Measurements from ENCODE around the gene PDP2.

The PDP2 gene

DNA sequence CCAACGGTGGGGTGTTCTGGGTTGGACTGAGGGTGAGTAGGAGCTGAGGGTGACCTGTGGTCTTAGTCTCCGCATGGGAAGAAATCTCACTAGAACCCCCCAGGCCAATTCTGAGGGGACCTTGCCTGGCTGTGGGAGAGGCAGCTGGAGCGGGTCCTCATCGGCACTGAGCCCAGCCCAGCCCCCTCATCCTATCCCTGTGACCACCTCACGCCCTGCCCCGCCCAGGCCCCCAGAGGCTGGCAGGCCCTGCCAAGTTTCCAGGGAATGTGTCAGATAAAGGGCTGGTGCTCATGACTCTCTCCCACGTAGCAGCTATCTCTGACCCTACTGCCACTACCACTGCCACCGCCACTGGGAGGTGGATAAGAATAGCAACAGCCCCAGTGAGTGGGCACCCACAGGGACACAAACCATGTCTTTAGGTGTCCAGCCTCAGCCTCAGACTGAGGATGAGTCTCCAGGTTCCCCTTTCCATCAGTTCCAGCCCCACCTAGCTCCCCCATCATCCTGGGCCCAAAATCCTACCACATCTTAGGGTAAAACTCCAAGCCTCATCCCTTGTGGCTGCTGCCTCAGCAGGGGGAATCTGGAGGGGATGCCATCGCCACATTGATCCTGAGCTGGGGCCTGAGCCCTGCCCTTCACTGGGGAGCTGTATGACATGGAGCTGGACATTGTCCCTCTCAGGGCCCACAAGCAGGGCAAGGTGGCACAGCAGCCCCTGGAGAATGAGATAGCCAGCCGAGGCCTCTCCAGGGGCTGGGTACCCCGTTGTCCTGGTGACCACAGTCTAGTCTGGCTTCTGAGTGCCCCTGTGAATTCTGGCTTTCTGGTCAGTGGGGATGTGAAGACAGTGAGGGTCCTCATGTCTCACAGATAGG lies 23.5 kb downstream of the PDP2 start:
- no peak for DNase-seq (ENCODE audit: low spot score)

DNA sequence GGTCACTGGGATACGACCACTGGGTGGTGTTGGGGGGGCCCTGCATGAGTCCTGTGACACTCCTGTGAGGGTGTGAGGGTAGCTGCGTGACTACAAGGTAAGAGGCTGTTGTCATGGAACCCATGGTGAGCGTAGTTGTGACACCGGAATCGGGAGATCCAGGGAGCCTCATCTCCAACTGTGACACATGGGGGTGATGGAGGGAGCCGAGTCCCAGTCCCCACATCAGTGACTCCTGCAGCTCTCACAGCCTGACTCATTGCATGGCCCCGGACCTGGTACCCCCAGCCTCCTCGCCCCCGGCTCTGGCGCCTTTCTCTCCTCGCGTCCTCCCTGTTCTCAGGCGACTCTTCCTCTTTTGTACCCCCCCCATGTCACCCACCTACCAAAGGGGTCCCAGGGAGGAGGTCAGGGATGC lies 24.1 kb downstream of the PDP2 start:
- DNase-seq (ENCODE audit: low spot score) = no peak

DNA sequence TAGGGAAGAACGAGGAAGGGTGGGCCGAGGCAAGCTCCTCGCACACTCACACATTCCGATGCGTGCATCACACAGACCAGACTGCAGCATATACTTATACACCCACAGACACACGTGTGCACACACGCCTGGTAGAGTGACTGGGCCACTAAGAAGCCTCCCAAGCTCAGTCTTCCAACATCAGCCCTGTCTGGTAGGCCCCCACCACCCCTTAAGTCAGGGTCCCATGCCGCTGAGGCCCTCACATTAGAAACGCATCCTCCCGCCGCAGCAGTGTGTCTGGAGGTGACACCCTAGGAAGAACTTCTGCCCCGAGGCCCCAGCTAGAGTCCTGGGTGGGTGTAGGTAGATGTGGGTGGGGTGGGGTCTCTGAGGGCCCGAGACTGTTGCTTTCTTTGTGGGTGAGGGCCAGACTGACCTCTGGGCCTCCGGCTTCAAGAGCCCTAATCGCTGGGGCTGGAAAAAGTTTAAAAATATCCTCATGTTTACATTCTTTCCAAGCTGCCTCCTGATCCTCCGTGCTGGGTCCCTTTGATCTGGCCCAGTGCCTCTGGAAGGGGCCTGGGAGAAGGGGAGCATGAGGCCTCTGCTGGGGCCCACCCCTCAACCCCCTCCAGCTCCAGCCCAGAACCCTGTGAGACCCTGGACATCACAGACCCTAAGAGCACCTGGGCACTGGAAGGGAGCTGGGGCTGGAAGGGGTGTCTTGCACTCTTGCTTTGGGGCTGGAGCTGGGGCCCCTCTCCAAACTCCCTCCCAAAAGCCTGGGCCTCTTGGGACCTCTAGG lies 24.7 kb downstream of the PDP2 start:
- DNase-seq (ENCODE audit: low spot score) = no peak

DNA sequence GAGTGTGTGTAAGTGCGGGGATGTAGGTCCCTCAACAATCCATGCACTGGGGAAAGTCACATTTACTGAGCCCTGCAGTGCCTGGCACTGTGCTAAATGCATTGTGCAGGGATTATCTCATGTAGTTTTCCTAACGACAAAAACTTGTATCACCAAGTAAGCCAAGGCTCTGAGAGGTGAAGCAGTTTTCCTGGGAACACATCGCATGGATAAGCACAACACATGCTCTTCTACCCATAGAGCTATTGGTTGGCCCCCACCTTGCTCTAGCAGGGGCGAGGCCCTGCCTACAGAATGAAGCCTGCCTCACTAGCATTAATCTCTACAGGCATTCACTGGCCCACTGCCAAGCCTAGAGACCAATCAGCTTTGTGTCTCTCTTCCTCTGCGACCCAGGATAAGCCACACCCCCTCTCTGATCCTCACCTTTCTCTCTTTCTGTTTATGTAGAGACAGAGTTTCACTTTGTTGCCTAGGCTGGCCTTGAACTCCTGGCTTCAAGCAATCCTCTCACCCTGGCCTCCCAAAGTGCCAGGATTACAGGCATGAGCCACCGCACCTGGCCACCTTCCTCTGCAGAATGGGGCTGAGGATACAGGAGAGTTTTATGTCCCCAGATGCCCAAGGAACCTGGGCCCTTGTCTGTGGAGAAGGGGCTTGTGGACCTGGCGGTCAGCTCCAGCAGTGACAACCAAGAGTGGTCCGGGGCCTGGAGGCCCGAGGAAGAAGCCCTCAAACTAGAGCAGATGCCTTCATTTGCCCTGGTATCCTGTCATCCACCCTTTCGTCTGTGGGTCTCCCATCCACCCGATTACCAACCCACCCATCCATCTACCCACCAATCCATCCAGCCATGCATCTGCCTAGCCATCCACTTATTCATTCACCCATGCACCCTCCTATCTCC lies 25.6 kb downstream of the PDP2 start:
- DNase-seq (ENCODE audit: low spot score) = no peak

DNA sequence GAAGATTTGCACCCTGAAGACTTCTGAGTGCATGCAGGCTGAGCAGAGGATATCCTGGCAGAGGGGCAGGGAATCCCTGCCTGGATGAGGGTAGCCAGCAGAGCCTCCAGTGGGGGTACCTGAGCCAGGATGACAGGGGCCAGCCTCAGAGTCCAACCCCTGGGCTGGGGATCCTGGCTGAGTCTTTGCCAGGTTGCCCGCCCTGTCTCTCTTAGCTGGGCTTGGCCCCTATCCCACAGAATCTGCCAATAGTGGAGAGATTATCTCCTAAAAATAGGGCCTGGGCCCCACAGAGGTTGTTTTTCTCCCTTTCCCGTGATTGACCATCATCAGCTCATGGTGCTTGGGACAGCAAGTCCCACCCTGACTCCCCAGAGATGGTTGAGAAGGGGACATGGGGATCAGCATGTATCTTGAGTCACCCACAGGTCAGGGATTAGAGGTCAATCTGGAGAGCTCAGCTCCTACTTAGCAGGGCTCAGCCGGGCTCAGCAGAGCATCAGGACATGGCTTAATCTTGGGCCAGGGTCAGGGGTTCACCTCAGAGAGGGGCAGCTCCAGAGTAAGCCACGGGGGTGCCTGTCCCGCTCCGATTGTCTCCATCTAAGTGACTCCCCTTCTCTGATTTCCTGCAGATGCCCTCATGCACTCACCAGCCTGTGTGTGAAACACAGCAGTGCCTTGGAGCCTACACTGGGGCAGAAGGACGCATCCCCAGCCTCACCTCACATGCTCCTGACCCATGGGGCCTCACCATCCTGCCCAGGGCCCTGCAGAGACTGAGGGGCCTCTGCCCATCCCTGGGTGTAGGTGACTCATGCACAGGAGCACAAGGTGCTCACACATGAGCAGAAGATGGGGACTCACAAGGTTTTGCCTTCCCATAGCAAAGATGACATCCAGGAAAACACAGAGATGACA lies 26.9 kb downstream of the PDP2 start:
- no peak for DNase-seq (ENCODE audit: low spot score)

DNA sequence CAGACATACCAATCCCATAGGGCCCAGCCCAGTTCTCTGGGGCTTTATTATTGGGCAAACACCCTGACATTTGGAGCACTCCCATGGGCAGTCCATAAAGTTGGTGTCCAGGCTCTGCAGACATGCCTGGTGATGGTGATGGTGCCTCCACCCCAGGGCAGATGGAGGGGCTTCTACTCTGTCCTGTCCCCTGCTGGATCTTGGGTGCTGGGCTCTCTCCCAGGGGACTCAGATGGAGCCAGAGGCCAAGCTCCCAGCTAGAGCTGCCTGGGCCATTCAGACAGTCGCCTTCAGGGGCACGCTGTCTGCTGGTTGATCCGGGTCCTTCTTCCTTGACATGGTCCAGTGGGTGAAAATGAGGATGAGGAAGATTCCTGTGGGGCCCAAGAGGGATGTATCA lies 27.8 kb downstream of the PDP2 start:
- DNase-seq (ENCODE audit: low spot score) = no peak

DNA sequence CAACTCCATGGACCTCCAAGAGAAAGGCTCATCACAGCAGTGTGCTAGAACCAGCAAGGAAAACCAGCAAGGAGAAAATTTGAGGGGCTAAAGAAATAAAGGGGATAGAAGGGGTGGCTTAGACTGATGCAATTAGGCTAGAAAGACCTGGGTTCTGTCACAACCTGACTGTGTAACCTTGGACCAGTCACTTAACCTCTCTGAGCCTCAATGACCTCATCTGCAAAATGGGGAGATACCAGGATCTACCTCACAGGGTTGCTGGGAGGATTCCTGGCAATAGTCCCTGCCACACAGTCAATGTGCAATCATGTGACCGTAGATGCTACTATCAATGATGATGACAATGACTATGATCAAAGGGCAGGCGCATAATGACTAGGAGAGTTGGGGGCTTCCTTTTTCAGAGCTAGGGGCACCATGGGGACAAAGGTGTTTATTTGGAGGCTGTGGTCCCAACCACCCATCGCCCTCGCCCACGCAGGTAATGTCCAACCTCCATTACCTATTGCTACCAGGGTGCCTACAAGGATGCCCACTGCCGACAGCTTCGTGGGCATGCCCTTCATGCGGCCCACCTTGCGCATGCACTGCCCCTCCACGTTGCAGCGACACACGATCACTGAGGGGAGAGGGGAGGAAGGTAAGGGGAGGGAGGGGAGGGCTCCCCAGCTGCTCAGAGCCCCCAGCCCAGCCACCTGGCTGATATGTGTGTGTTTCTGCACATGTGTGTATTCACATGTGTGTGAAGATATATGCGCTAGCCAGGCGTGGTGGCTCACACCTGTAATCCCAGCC lies 28.6 kb downstream of the PDP2 start:
- DNase-seq (ENCODE audit: low spot score) = no peak

DNA sequence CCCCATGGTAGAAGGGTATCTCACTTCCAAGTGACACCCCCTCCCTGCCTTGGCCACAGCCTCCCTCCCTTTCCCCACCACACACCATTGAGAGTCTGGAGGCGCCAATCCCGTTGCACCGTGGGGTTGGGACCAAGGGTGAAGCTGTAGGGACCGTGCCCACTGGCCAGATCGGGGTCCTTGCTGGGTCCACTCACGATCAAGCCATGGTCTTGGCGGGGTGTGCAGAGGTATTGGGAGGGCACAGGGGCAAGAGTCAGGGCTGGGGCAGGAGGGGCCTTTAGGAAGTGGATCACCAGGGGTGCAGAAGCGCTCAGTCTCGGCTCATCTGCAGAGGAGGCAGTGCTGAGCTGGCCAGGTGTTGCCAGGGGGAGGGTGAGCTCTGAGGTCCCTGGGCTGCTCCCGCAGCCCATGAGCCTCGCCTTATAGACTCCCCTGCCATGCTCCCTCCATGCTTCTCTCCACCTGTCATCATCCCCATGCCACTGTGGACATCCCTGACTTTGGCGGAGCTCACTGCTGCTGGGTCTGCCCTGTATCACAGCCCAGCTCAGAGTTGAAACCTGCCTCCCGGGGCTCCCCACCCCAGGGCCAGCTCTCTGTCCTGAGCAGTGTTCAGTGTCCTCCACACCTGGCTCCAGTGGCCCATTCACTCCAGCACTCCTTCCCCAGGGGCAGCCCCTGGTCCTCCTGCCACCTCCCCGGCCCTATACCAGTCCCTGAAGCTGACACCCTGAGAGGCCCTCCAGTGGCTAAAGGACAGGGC lies 30.0 kb downstream of the PDP2 start:
- DNase-seq (ENCODE audit: low spot score) = no peak

DNA sequence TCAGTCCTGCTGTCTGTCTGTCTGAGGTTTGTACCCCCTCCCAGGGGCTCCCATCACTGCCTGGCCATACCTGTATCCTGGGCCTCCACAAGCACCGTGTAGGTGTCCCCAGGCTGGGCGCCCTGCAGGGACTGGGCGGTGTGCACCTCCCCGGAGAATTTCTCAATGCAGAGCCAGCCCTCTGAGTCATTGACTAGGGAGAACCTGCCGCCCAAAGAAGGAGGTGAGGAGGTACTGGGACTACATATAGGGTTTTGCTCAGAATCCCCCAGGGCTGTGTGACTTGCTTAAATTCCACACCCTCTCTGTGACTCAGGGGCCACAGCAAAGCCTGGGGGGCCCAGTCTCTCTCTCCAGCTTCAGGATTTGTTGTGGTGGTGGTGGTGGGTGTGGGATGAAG lies 30.8 kb downstream of the PDP2 start:
- DNase-seq (ENCODE audit: low spot score) = no peak

DNA sequence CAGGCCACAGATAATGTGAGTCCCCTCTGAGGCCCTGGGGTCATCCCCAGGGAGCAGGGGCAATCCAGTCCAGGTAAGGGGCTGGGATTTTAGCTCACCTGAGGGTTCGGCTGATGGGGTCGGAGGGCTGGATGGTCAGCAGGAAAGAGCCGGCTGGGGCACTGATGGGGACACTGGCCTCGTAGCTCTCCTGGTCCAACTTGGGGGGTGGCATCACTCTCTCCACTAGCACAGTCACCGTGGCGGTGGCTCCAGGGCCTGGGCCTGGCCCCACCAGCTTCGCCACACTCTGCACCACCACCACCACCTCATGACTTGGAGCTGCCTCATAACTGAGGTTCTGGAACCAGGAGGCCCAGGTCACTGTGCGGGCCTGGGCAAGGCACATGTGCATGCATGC lies 31.5 kb downstream of the PDP2 start:
- DNase-seq (ENCODE audit: low spot score) = no peak

DNA sequence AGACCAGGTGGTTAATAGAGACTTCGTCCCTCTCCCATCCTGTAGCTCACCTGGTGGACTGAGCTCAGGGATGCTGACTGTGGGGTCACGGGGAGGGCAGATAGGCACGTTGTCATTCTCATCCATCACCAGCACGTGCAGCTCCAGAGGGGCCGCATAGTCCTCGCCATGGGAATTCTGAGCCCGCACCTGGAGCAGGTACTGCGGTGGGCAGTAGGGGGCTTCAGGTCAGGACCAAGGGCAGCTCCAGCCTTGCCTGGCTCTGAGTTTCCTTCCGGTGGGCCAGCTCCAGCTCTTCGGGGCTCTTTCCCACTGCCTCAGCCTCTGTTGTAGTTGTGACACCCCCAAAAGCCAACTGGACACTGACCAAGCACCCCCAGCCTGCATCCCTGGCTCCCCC lies 32.8 kb downstream of the PDP2 start:
- DNase-seq (ENCODE audit: low spot score) = no peak

DNA sequence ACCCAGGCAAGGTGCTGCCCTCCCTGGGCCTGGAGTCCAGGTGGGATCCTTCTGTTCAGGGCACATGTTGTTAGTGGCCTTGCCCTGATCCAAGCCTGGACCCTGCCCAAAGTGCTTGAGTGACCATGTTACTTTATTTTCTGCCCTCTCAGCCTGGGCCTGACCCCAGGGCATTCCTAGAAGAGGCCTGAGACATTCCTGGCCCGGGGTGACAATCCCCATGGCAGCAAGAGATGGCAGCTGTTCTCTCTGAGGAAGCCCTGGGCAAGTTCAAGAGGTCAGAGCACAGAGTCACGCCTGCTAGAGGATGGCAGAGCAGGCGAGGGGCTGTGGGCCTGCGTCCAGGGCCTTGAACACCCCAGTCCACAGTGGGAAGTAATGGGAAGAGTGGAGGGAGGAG lies 33.4 kb downstream of the PDP2 start:
- DNase-seq (ENCODE audit: low spot score) = no peak

DNA sequence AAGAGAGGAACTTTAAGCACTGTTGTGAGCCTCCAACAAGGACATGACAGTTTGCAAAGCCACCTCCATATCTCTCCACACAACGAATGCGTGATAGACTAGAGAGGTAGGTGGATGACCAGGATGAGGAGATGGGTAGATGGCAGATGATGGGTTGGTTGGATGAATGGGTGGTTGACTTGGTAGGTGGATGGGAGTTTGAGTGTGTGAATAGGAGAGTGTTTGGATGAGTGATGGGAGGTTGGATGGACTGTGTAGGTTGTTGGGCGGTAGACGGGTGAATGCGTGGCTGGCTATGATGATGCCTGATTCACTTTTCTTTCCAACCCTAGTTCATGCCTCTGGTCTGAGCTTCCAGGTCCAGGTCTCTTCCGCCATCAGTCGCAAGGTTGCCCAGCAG lies 34.2 kb downstream of the PDP2 start:
- no peak for DNase-seq (ENCODE audit: low spot score)

DNA sequence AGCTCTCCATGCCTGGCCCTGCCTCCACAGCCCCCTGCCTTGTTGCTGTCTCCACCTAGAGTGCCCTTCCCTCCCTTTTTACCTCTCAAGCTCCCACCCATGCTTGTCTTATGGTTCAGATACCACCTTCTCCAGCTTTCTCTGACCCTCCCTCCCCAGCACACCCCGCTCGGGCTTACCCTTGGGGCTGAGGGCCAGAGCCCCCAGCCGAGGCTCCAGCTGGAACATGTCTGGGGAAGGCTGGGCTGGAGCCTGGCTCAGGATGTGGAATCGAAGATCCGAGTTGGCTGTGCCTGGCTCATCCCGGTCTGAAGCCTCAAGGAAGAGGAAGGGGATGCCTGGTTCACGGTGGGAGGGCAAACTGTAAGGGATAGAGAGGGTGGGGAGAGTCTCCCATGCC lies 34.7 kb downstream of the PDP2 start:
- no peak for DNase-seq (ENCODE audit: low spot score)

DNA sequence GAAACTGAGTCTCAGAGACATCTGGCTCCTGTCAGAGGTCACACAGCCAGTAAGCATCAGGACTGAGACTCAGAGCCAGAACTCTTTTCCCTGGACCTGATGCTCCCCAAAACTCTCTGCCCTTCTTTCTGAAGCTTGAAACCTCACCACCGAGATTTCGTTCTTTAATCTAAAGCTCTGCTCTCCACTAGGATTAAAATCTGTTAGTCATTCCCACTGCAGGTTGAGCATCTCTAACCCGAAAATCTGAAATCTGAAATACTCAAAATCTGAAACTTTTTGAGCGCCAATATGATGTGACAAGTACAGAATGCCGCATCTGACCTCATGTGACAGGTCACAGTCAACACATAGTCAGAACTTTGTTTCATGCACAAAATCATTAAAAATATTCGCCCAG lies 36.2 kb downstream of the PDP2 start:
- DNase-seq (ENCODE audit: low spot score) = no peak

DNA sequence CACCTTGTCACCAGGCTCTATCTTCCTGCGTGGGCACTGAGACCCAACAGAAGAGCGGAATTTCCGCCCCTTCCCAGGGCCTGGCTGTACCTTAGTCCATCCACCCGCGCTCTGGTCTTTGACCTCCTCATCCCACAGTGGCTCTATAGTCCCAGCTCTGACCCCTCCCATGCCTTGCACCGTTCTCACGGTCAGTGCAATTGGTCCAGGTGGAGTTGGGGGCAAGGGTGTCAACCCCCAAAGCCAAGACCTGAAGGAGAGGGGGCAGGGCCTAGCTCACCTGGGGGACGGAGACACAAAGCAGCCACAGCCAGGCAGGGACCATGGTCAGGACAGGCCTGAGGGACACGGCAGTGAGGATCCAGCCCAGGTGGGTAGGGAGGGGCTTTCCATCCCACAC lies 37.4 kb downstream of the PDP2 start:
- DNase-seq (ENCODE audit: low spot score) = no peak

DNA sequence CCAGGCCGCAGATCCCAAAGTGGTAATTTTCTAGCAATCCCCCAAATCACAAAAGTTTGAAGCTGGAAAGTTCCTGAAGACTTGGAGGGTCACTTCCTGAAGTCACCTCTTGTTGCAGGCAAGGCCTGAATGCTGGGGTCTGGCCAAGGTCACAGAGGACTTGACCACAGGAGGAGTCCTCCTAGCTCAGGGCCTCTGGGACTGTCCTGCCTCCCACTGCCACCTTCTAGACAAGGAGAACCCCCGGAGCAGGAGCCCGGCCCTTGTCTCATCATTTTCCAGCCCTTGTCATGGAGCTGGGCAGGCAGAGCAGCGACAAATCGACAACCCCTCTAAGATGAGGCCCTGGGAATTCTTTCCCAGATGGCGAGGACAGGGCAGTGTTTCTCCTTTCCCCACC lies 38.0 kb downstream of the PDP2 start:
- no peak for DNase-seq (ENCODE audit: low spot score)

DNA sequence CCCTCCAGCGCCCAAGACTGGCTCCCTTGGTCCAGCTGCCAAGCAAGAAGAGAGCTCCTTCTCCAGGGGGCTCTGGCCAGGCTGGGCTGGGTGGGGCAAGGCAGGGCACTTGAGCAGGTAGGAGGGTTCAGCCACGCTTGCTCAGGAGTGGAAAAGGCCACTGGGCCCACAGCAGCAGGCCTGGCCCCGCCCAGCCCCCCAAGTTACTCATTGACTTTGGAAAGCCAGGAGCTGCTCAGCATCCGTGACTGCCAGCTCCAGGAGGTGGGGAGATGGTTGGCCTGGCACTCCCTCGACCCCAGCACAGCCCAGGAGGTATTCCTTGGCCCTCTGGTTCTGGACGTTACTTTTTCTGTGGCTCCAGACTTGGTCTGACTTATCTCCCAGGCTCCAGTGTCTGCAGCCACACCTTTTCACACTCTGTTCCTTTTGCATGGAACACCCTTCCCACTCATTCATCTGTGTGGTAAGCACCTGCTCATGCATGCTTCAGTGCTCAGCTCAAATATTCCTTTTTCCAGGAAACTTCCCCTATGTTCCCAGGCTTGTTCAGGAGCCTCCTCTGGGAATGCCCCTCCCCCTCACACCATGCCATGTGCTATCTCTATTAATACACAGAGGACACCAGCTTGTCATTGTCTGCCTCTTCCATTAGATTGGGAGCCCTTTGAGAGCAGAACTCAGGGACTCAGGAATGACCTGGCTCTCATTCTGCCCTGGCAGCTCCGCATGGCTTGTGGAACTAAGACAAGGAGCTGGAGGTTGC lies 38.7 kb downstream of the PDP2 start, which contains the start of gene CDH16:
CDH16 (minus strand) TSS at position 83 of the 766 bp plus-strand sequence. CDS start 820 bp downstream, outside the sequence.
- no peak for DNase-seq (ENCODE audit: low spot score)

Data from putamen (tissue), 1 donor.